Measurements from ENCODE around the gene FNDC11.

DNA sequence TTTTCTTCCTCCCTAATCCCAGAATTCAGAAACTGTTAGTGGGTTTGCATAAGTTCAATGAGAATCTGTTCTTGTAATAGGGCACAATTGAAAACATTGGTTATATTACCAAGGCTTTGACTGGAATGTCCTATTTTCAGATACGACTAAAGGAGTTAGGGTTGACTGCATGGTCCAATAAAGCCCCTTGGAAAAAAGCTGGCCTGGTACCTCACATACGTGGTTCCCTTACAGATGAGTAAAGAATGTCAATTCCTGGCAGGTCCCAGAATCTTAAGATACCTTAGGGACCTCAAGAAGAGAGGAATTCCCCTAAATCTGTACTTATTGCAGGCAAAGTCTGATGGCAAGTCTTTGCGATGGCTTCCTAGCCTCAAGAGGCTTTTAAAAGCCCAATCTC is 28.8 kb upstream of the FNDC11 start:
- TF ChIP-seq POLR2A (IDR thresholded peaks at IDR 0.05): no peak
- TF ChIP-seq, protein P1, sequence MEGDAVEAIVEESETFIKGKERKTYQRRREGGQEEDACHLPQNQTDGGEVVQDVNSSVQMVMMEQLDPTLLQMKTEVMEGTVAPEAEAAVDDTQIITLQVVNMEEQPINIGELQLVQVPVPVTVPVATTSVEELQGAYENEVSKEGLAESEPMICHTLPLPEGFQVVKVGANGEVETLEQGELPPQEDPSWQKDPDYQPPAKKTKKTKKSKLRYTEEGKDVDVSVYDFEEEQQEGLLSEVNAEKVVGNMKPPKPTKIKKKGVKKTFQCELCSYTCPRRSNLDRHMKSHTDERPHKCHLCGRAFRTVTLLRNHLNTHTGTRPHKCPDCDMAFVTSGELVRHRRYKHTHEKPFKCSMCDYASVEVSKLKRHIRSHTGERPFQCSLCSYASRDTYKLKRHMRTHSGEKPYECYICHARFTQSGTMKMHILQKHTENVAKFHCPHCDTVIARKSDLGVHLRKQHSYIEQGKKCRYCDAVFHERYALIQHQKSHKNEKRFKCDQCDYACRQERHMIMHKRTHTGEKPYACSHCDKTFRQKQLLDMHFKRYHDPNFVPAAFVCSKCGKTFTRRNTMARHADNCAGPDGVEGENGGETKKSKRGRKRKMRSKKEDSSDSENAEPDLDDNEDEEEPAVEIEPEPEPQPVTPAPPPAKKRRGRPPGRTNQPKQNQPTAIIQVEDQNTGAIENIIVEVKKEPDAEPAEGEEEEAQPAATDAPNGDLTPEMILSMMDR (IDR thresholded peaks at IDR 0.05): no peak
